Measurements from ENCODE around the gene FBXW8.

The FBXW8 gene

DNA sequence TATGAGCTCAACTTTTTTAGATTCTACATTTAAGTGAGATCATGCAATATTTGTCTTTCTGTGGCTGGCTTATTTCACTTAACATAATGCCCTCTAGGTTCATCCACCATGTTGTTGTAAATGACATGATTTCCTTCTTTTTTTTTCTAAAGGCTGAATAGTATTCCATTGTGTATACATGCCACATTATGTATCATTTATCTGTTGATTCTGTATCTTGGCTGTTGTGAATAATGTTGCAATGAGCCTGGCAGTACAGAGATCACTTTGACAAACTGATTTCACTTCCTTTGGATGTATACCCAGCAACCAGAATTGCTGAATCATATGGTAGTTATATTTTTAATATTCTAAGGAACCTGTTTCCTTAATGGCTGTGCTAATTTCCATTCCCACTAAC, 19.1 kb downstream of the FBXW8 start:
- TF ChIP-seq SIN3A (IDR thresholded peaks at IDR 0.05; ENCODE audit: borderline replicate concordance, insufficient read depth, low read length) (no peak), POLR2AphosphoS5 (IDR thresholded peaks at IDR 0.05; ENCODE audit: low read depth, low read length) (no peak), TAF1 (IDR thresholded peaks at IDR 0.05; ENCODE audit: borderline replicate concordance, insufficient read depth, low read length) (no peak)
- TF ChIP-seq, protein P1, sequence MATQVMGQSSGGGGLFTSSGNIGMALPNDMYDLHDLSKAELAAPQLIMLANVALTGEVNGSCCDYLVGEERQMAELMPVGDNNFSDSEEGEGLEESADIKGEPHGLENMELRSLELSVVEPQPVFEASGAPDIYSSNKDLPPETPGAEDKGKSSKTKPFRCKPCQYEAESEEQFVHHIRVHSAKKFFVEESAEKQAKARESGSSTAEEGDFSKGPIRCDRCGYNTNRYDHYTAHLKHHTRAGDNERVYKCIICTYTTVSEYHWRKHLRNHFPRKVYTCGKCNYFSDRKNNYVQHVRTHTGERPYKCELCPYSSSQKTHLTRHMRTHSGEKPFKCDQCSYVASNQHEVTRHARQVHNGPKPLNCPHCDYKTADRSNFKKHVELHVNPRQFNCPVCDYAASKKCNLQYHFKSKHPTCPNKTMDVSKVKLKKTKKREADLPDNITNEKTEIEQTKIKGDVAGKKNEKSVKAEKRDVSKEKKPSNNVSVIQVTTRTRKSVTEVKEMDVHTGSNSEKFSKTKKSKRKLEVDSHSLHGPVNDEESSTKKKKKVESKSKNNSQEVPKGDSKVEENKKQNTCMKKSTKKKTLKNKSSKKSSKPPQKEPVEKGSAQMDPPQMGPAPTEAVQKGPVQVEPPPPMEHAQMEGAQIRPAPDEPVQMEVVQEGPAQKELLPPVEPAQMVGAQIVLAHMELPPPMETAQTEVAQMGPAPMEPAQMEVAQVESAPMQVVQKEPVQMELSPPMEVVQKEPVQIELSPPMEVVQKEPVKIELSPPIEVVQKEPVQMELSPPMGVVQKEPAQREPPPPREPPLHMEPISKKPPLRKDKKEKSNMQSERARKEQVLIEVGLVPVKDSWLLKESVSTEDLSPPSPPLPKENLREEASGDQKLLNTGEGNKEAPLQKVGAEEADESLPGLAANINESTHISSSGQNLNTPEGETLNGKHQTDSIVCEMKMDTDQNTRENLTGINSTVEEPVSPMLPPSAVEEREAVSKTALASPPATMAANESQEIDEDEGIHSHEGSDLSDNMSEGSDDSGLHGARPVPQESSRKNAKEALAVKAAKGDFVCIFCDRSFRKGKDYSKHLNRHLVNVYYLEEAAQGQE (IDR thresholded peaks at IDR 0.05; ENCODE audit: insufficient read depth in 1 of 2, low read depth in 2 of 2, low read length in 2 of 2): no peak

DNA sequence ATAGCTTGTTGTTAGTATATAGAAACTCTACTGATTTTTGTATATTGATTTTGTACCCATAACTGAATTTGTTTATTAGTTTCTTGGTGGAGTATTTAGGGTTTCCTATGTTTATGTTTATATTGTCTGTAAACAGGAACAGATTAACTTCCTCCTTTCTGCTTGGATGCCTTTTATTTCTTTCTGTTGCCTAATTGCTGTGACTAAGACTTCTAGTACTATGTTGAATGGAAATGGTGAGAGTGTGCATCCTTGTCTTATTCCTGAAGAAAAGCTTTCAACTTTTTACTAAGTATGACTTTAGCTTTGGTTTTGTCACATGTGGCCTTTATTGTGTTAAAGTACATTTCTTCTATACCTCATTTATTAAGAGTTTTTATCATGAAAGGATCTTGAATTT, 20.9 kb downstream of the FBXW8 start:
- TF ChIP-seq TAF1 (IDR thresholded peaks at IDR 0.05; ENCODE audit: borderline replicate concordance, insufficient read depth, low read length): no peak
- no peak for TF ChIP-seq FOXP2 (optimal IDR thresholded peaks at IDR 0.05; ENCODE audit: borderline replicate concordance, extremely low read depth, extremely low read length, insufficient read depth)
- TF ChIP-seq, protein P1 (IDR thresholded peaks at IDR 0.05; ENCODE audit: insufficient read depth in 1 of 2, low read depth in 2 of 2, low read length in 2 of 2): no peak
- no peak for TF ChIP-seq SIN3A (IDR thresholded peaks at IDR 0.05; ENCODE audit: borderline replicate concordance, insufficient read depth, low read length)
- TF ChIP-seq POLR2AphosphoS5 (IDR thresholded peaks at IDR 0.05; ENCODE audit: low read depth, low read length): no peak

DNA sequence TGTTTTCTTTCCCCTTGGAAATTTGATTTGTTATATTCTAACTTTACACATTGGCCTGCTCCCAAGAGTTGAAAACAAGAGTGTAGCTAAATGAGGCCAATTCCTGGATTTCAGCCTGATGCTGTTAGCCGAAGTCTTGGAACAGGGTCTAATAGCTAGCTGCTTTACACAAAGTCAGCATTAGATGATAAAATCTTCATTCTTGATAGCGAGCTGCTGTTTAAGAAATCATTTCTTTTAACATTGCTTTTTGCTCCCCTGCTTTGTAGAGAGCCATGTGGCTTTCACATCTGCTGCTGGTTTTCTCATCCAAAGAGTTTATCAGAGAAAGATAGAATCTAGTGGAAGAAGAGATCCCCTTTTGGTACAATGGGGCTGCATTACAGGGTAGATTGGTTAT, 22.3 kb downstream of the FBXW8 start:
- TF ChIP-seq, protein P1 (IDR thresholded peaks at IDR 0.05; ENCODE audit: insufficient read depth in 1 of 2, low read depth in 2 of 2, low read length in 2 of 2): no peak
- no peak for TF ChIP-seq SIN3A (IDR thresholded peaks at IDR 0.05; ENCODE audit: borderline replicate concordance, insufficient read depth, low read length)
- TF ChIP-seq FOXP2 (optimal IDR thresholded peaks at IDR 0.05; ENCODE audit: borderline replicate concordance, extremely low read depth, extremely low read length, insufficient read depth): no peak
- TF ChIP-seq POLR2AphosphoS5 (IDR thresholded peaks at IDR 0.05; ENCODE audit: low read depth, low read length): no peak

GRCh38 chr12:116933512-116934246, 22.9 kb downstream of the FBXW8 start:
- TF ChIP-seq TAF1 (IDR thresholded peaks at IDR 0.05; ENCODE audit: borderline replicate concordance, insufficient read depth, low read length) (no peak), FOXP2 (optimal IDR thresholded peaks at IDR 0.05; ENCODE audit: borderline replicate concordance, extremely low read depth, extremely low read length, insufficient read depth) (no peak), POLR2AphosphoS5 (IDR thresholded peaks at IDR 0.05; ENCODE audit: low read depth, low read length) (no peak), SIN3A (IDR thresholded peaks at IDR 0.05; ENCODE audit: borderline replicate concordance, insufficient read depth, low read length) (no peak)
- TF ChIP-seq, protein P1 (IDR thresholded peaks at IDR 0.05; ENCODE audit: insufficient read depth in 1 of 2, low read depth in 2 of 2, low read length in 2 of 2): no peak
